Measurements from ENCODE around the gene CALML3. TPM values are rescaled to one million over a fixed set of nuclear protein-coding genes. Genes with fewer than 3 reads are reported as not detected.
A peak's percentile ranks its signal among the peaks of the same experiment; 100 is the strongest.

CALML3 gene
- total RNA-seq, 3 donors from 2014 or later (not counting 1 experiment from before 2014, with no cell fraction given): not detected

- H3K36me3 ChIP-seq (ENCODE audit: control insufficient read depth, insufficient read depth, low read length): no peaks in the 10 kb centered on the region
- H3K27me3 ChIP-seq (ENCODE audit: control insufficient read depth, insufficient read depth, low read length): no peaks in the 10 kb centered on the region
- H3K27ac ChIP-seq (ENCODE audit: low read length): no peak overlapping the region
- intact Hi-C loops (cut with micrococcal nuclease): no loop called here
- no peaks in the 10 kb centered on the region for H3K4me1 ChIP-seq (ENCODE audit: control insufficient read depth, insufficient read depth, low read length)
- Mint-ChIP-seq H3K4me1 (no peaks in the 10 kb centered on the region), H3K27ac (no peak overlapping the region), H3K36me3 (no peaks in the 10 kb centered on the region), H3K4me3 (no peak overlapping the region), H3K9me3 (no peaks in the 10 kb centered on the region), H3K27me3 (ENCODE audit: low read depth in 2 of 2) (no peaks in the 10 kb centered on the region)
- no peak overlapping the region for H3K4me3 ChIP-seq (ENCODE audit: low read length)
- H3K9me3 ChIP-seq (ENCODE audit: control insufficient read depth, insufficient read depth, low read length): no peaks in the 10 kb centered on the region
- 90% methylated on average over 11 of the region's 11 CpGs for WGBS (ENCODE audit: insufficient coverage)
- no peak for DNase-seq
- ATAC-seq: no peak
- no peak for TF ChIP-seq CTCF (IDR thresholded peaks at IDR 0.05)
Observed at GRCh38 chr10:5477948-5478693, 46.6 kb upstream of the CALML3 start.

- Histone ChIP-seq H3K4me3 (ENCODE audit: low read length) (no peak overlapping the region), H3K9me3 (ENCODE audit: control insufficient read depth, insufficient read depth, low read length) (no peaks in the 10 kb centered on the region), H3K27me3 (ENCODE audit: control insufficient read depth, insufficient read depth, low read length) (no peaks in the 10 kb centered on the region), H3K4me1 (ENCODE audit: control insufficient read depth, insufficient read depth, low read length) (no peaks in the 10 kb centered on the region), H3K36me3 (ENCODE audit: control insufficient read depth, insufficient read depth, low read length) (no peaks in the 10 kb centered on the region), H3K27ac (ENCODE audit: low read length) (no peak overlapping the region)
- no peak overlapping the region for H3K27ac Mint-ChIP-seq
- H3K4me1 Mint-ChIP-seq: no peaks in the 10 kb centered on the region
- no peak for ATAC-seq
- intact Hi-C loops (cut with micrococcal nuclease): no loop called here
- H3K4me3 Mint-ChIP-seq: no peak overlapping the region
- 89% methylated on average over 17 of the region's 18 CpGs for WGBS (ENCODE audit: insufficient coverage)
- no peaks in the 10 kb centered on the region for H3K27me3 Mint-ChIP-seq (ENCODE audit: low read depth in 2 of 2)
- TF ChIP-seq CTCF (IDR thresholded peaks at IDR 0.05): no peak
- H3K36me3 Mint-ChIP-seq: no peaks in the 10 kb centered on the region
- H3K9me3 Mint-ChIP-seq: no peaks in the 10 kb centered on the region
- no peak for DNase-seq
Observed at GRCh38 chr10:5478694-5479305, 46.0 kb upstream of the CALML3 start.

GRCh38 chr10:5479481-5480161 is 45.1 kb upstream of the CALML3 start:
- no peaks in the 10 kb centered on the region for H3K36me3 Mint-ChIP-seq
- ATAC-seq: peak in 1 of 3 donors; percentile 35
- no peaks in the 10 kb centered on the region for H3K9me3 Mint-ChIP-seq

More at GRCh38 chr10:5479481-5480161, 45.1 kb upstream of the CALML3 start:
- no peak overlapping the region for H3K4me3 ChIP-seq (ENCODE audit: low read length)
- no peaks in the 10 kb centered on the region for H3K4me1 Mint-ChIP-seq
- no peaks in the 10 kb centered on the region for H3K9me3 ChIP-seq (ENCODE audit: control insufficient read depth, insufficient read depth, low read length)
- H3K27me3 ChIP-seq (ENCODE audit: control insufficient read depth, insufficient read depth, low read length): no peaks in the 10 kb centered on the region
- no peak overlapping the region for H3K4me3 Mint-ChIP-seq
- H3K27ac ChIP-seq (ENCODE audit: low read length): no peak overlapping the region
- no peaks in the 10 kb centered on the region for H3K4me1 ChIP-seq (ENCODE audit: control insufficient read depth, insufficient read depth, low read length)
- no peaks in the 10 kb centered on the region for H3K27me3 Mint-ChIP-seq (ENCODE audit: low read depth in 2 of 2)
- no peak overlapping the region for H3K27ac Mint-ChIP-seq
- no peaks in the 10 kb centered on the region for H3K36me3 ChIP-seq (ENCODE audit: control insufficient read depth, insufficient read depth, low read length)
- no peak for TF ChIP-seq CTCF (IDR thresholded peaks at IDR 0.05)
- intact Hi-C loops (cut with micrococcal nuclease): no loop called here
- DNase-seq: no peak
- 26% methylated on average over 12 of the region's 14 CpGs for WGBS (ENCODE audit: insufficient coverage)
